IMR-90 (cell line): Measurements from ENCODE around the gene ZAP70. TPM values are rescaled to one million over a fixed set of nuclear protein-coding genes. Genes with fewer than 3 reads are reported as not detected.

Source experiments
- ATAC-seq: fragments of 200-7000 bp; cut with Tn5 transposase; 2 replicates; pipeline ENCODE4 v1.9.1; 2020; ENCODE audit warnings: low read depth, mild to moderate bottlenecking, moderate library complexity
- BruUV-seq: library from RNA; stranded (reverse); fragments of 400-500 nt; replicated peaks from 2 replicates; lab custom pipeline; 2021; lab: Mats Ljungman, UMichigan
- CTCF ChIA-PET: fragments of 300-600 bp; formaldehyde crosslinking; extraction: SDS; loops from one replicate; lab custom pipeline; 2021; ENCODE audit warnings: antibody characterized with exemption; lab: Yijun Ruan, JAX
- POLR2A ChIA-PET: fragments of 300-600 bp; sonication (Branson Sonifier 250); formaldehyde crosslinking; loops from one replicate; lab custom pipeline; 2022; ENCODE audit warnings: antibody characterized with exemption; ENCODE audit not compliant: unreplicated experiment; lab: Charles Lee
- DNase-seq: peaks from one replicate; pipeline ENCODE4 v3.0.0; 2013
- H2AFZ ChIP-seq: replicated peaks from 2 replicates; pipeline ENCODE3; 2013; ENCODE audit warnings: low read length, mild to moderate bottlenecking; ENCODE audit not compliant: poor library complexity
- H2AK5ac ChIP-seq: 2 replicates; pipeline ENCODE4 v1.6.1; 2013; ENCODE audit warnings: low read depth, low read length, inconsistent platforms
- H2AK9ac ChIP-seq: replicated peaks from 2 replicates; pipeline ENCODE3; 2013; ENCODE audit warnings: mild to moderate bottlenecking, low read depth, low read length, moderate library complexity; ENCODE audit not compliant: poor library complexity
- H2BK120ac ChIP-seq: 2 replicates; pipeline ENCODE4 v1.6.1; 2013; ENCODE audit warnings: low read depth, low read length, inconsistent platforms
- H2BK15ac ChIP-seq: 3 replicates; pipeline ENCODE4 v1.6.1; 2013; ENCODE audit warnings: low read depth, low read length, inconsistent platforms
- H2BK20ac ChIP-seq: 2 replicates; pipeline ENCODE4 v1.6.1; 2013; ENCODE audit warnings: low read depth, mild to moderate bottlenecking, inconsistent platforms, low read length, moderate library complexity
- H2BK5ac ChIP-seq: 2 replicates; pipeline ENCODE4 v1.6.1; 2013; ENCODE audit warnings: mild to moderate bottlenecking, low read depth, low read length, inconsistent platforms; ENCODE audit not compliant: poor library complexity, severe bottlenecking
- H3K14ac ChIP-seq: replicated peaks from 2 replicates; pipeline ENCODE4 v1.6.1; 2013; ENCODE audit warnings: low read depth, low read length, inconsistent platforms
- H3K18ac ChIP-seq: 2 replicates; pipeline ENCODE4 v1.6.1; 2013; ENCODE audit warnings: low read depth, low read length, control low read depth
- H3K23ac ChIP-seq: 2 replicates; pipeline ENCODE4 v1.6.1; 2013; ENCODE audit warnings: low read depth, low read length, inconsistent platforms
- H3K27ac ChIP-seq: 2 replicates; pipeline ENCODE4 v1.5.1; 2013; ENCODE audit warnings: mild to moderate bottlenecking, control low read depth, low read length; ENCODE audit not compliant: insufficient read depth
- H3K27me3 ChIP-seq: 2 replicates; pipeline ENCODE4 v1.6.1; 2013; ENCODE audit warnings: low read length; ENCODE audit not compliant: control insufficient read depth, insufficient read depth
- H3K36me3 ChIP-seq: 2 replicates; pipeline ENCODE4 v1.6.1; 2013; ENCODE audit warnings: low read length, mixed read lengths; ENCODE audit not compliant: control insufficient read depth, insufficient read depth
- H3K4ac ChIP-seq: 2 replicates; pipeline ENCODE4 v1.6.1; 2013; ENCODE audit warnings: low read depth, low read length, inconsistent platforms
- H3K4me1 ChIP-seq: 2 replicates; pipeline ENCODE4 v1.6.1; 2013; ENCODE audit warnings: low read length, mixed read lengths; ENCODE audit not compliant: control insufficient read depth, insufficient read depth
- H3K4me2 ChIP-seq: 2 replicates; pipeline ENCODE4 v1.6.1; 2013; ENCODE audit warnings: low read depth, mild to moderate bottlenecking, control low read depth, low read length, moderate library complexity
- H3K4me3 ChIP-seq: 2 replicates; pipeline ENCODE4 v1.5.1; 2013; ENCODE audit warnings: low read depth, mild to moderate bottlenecking, control low read depth, low read length, moderate library complexity; ENCODE audit not compliant: insufficient read depth
- H3K56ac ChIP-seq: 2 replicates; pipeline ENCODE4 v1.6.1; 2013; ENCODE audit warnings: low read length, inconsistent platforms; ENCODE audit not compliant: insufficient read depth; ENCODE audit errors: extremely low read depth
- H3K79me1 ChIP-seq, 2 experiments: 2 replicates each; pipeline ENCODE4 v1.6.1; 2013; ENCODE audit warnings: low read length in 2 of 2, inconsistent platforms in 1 of 2, low read depth in 1 of 2
- H3K9ac ChIP-seq: 2 replicates; pipeline ENCODE4 v1.6.1; 2013; ENCODE audit warnings: low read depth, low read length, control low read depth
- H3K9me1 ChIP-seq: 2 replicates; pipeline ENCODE4 v1.6.1; 2013; ENCODE audit warnings: low read length, inconsistent platforms; ENCODE audit not compliant: insufficient read depth
- H3K9me3 ChIP-seq: 2 replicates; pipeline ENCODE4 v1.6.1; 2013; ENCODE audit warnings: low read length; ENCODE audit not compliant: control insufficient read depth, insufficient read depth
- H4K20me1 ChIP-seq: 2 replicates; pipeline ENCODE4 v1.6.1; 2013; ENCODE audit warnings: low read length, inconsistent platforms; ENCODE audit not compliant: insufficient read depth
- H4K5ac ChIP-seq: 2 replicates; pipeline ENCODE4 v1.6.1; 2013; ENCODE audit warnings: mild to moderate bottlenecking, low read depth, low read length, control low read depth
- H4K8ac ChIP-seq, 2 experiments: 2 replicates each; pipeline ENCODE4 v1.6.1; 2013; ENCODE audit warnings: low read depth in 2 of 2, low read length in 2 of 2, control low read depth in 1 of 2, inconsistent platforms in 1 of 2
- H4K91ac ChIP-seq: 2 replicates; pipeline ENCODE4 v1.6.1; 2013; ENCODE audit warnings: low read depth, low read length, inconsistent platforms; ENCODE audit not compliant: insufficient read depth
- BHLHE40 ChIP-seq: fragments of 150-350 bp; IDR thresholded peaks from 2 replicates; pipeline ENCODE4 v1.6.1; 2016; ENCODE audit warnings: mild to moderate bottlenecking, low read depth, low read length
- CEBPB ChIP-seq: IDR thresholded peaks from 2 replicates; pipeline ENCODE4 v1.6.1; 2012; ENCODE audit warnings: low read depth, low read length, improper control_type of control experiment
- CHD1 ChIP-seq: IDR thresholded peaks from 2 replicates; pipeline ENCODE4 v1.6.1; 2012; ENCODE audit warnings: low read depth, low read length, improper control_type of control experiment
- ELK1 ChIP-seq: fragments of 150-350 bp; IDR thresholded peaks from 2 replicates; pipeline ENCODE4 v1.6.1; 2016; ENCODE audit warnings: low read depth, mild to moderate bottlenecking, low read length, moderate library complexity, borderline replicate concordance
- FOS ChIP-seq: fragments of 150-350 bp; IDR thresholded peaks from 2 replicates; pipeline ENCODE4 v1.6.1; 2016; ENCODE audit warnings: low read depth, low read length
- MAFK ChIP-seq: IDR thresholded peaks from 2 replicates; pipeline ENCODE4 v1.6.1; 2012; ENCODE audit warnings: low read depth, low read length, improper control_type of control experiment
- MAZ ChIP-seq: IDR thresholded peaks from 2 replicates; pipeline ENCODE4 v1.6.1; 2012; ENCODE audit warnings: low read depth, mild to moderate bottlenecking, low read length, improper control_type of control experiment, moderate library complexity, borderline replicate concordance
- MXI1 ChIP-seq: IDR thresholded peaks from 2 replicates; pipeline ENCODE4 v1.6.1; 2012; ENCODE audit warnings: low read depth, mild to moderate bottlenecking, low read length, moderate library complexity, borderline replicate concordance
- NFE2L2 ChIP-seq: fragments of 150-350 bp; IDR thresholded peaks from 2 replicates; pipeline ENCODE4 v1.6.1; 2016; ENCODE audit warnings: low read depth, mild to moderate bottlenecking, low read length
- POLR2A ChIP-seq: IDR thresholded peaks from 2 replicates; pipeline ENCODE4 v1.6.1; 2012; ENCODE audit warnings: mild to moderate bottlenecking, low read depth, low read length
- RAD21 ChIP-seq: IDR thresholded peaks from 2 replicates; pipeline ENCODE4 v1.6.1; 2012; ENCODE audit warnings: low read length, improper control_type of control experiment
- RCOR1 ChIP-seq: IDR thresholded peaks from 2 replicates; pipeline ENCODE4 v1.6.1; 2012; ENCODE audit warnings: mild to moderate bottlenecking, low read length, improper control_type of control experiment; ENCODE audit not compliant: insufficient replicate concordance
- RFX5 ChIP-seq: IDR thresholded peaks from 2 replicates; pipeline ENCODE4 v1.8.0; 2012; ENCODE audit warnings: low read depth, mild to moderate bottlenecking, low read length, moderate library complexity
- SMC3 ChIP-seq: fragments of 150-350 bp; IDR thresholded peaks from 2 replicates; pipeline ENCODE4 v1.6.1; 2016; ENCODE audit warnings: low read depth, mild to moderate bottlenecking, antibody characterized with exemption, low read length, moderate library complexity
- USF2 ChIP-seq: fragments of 150-350 bp; IDR thresholded peaks from 2 replicates; pipeline ENCODE4 v1.6.1; 2017; ENCODE audit warnings: mild to moderate bottlenecking, antibody characterized with exemption, low read length, low read depth
- WGBS, 2 experiments: methylation state at CpG; one replicate each; pipeline versions ENCODE4 v1.1.5 to v1.1.7; 2013; ENCODE audit warnings: missing lambda C conversion rate in 2 of 2; ENCODE audit not compliant: insufficient read length in 1 of 2; ENCODE audit errors: extremely low coverage in 2 of 2; 5-methylcytosine and 5-hydroxymethylcytosine counted together
- dilution Hi-C: fragments of 300-500 bp; cut with HindIII; formaldehyde crosslinking; loops from one replicate; pipeline ENCODE4 v1.14.3; 2018; ENCODE audit warnings: low sequenced_read_pairs; ENCODE audit not compliant: unreplicated experiment
- in situ Hi-C: fragments of 300-500 bp; cut with MboI; formaldehyde crosslinking; loops from 3 replicates; pipeline ENCODE4 v1.14.3; 2019; ENCODE audit warnings: low sequenced_read_pairs, inconsistent platforms, mixed read lengths
- intact Hi-C: fragments of 100-400 bp; cut with micrococcal nuclease; formaldehyde crosslinking; loops from 2 replicates; pipeline ENCODE4 v1.10.0; 2022
- polyA plus RNA-seq, 3 experiments: library from polyadenylated mRNA; depleted of rRNA; stranded (reverse); fragments of >200 nt; gene quantifications; 2 replicates each; pipeline ENCODE4 v1.2.3, GENCODE V29; 2012; ENCODE audit warnings: low replicate concordance in 1 of 3
- total RNA-seq: library from RNA; depleted of rRNA; stranded (reverse); fragments of >200 nt; gene quantifications from 2 replicates; pipeline ENCODE4 v1.2.3, GENCODE V29; 2012
- TF ChIP-seq, protein P1 (sequence below): conservative IDR thresholded peaks from 2 replicates; pipeline ENCODE4 v1.5.1; 2012; ENCODE audit warnings: mild to moderate bottlenecking, low read depth, low read length, improper control_type of control experiment

The ZAP70 gene
- total and polyA plus RNA-seq, 2 of the 4 experiments (the other 2 are of a cell fraction) = under 0.01 to 0.09 TPM

GRCh38 chr2:97733341-97734035, 20.1 kb downstream of the ZAP70 start:
- 69% methylated on average over 5 of the region's 20 CpGs; no CpG with 5 or more reads in 1 of the 2 experiments for WGBS, 2 experiments
- H3K56ac ChIP-seq = no peak overlapping the region

More at GRCh38 chr2:97733341-97734035, 20.1 kb downstream of the ZAP70 start:
- no peaks in the 10 kb centered on the region for H3K79me1 ChIP-seq
- ATAC-seq (no peak), DNase-seq (no peak)
- H3K9me1 ChIP-seq = no peaks in the 10 kb centered on the region
- H2BK20ac ChIP-seq = no peak overlapping the region
- no peak overlapping the region for H2AFZ ChIP-seq
- no peak overlapping the region for H2AK9ac ChIP-seq
- no peak overlapping the region for H3K18ac ChIP-seq
- ChIA-PET POLR2A (no interaction called here), CTCF (no interaction called here)
- no peak overlapping the region for H3K23ac ChIP-seq
- H2BK120ac ChIP-seq = no peak overlapping the region
- no peak overlapping the region for H3K4me3 ChIP-seq
- H2BK15ac ChIP-seq = no peak overlapping the region
- no peaks in the 10 kb centered on the region for H4K20me1 ChIP-seq
- no peak overlapping the region for H3K14ac ChIP-seq
- H4K8ac ChIP-seq = no peak overlapping the region
- BruUV-seq = no TSS peak
- no peak overlapping the region for H3K4me2 ChIP-seq
- H3K27me3 ChIP-seq = no peaks in the 10 kb centered on the region; the same call in 1 of the 2 replicates
- dilution Hi-C loops (no loop called here), intact Hi-C loops (no loop called here), in situ Hi-C loops (no loop called here)
- no peak for TF ChIP-seq CEBPB
- TF ChIP-seq NFE2L2 = no peak
- no peak for TF ChIP-seq RAD21
- TF ChIP-seq RCOR1 = no peak
- no peak for TF ChIP-seq MAFK
- TF ChIP-seq, protein P1, sequence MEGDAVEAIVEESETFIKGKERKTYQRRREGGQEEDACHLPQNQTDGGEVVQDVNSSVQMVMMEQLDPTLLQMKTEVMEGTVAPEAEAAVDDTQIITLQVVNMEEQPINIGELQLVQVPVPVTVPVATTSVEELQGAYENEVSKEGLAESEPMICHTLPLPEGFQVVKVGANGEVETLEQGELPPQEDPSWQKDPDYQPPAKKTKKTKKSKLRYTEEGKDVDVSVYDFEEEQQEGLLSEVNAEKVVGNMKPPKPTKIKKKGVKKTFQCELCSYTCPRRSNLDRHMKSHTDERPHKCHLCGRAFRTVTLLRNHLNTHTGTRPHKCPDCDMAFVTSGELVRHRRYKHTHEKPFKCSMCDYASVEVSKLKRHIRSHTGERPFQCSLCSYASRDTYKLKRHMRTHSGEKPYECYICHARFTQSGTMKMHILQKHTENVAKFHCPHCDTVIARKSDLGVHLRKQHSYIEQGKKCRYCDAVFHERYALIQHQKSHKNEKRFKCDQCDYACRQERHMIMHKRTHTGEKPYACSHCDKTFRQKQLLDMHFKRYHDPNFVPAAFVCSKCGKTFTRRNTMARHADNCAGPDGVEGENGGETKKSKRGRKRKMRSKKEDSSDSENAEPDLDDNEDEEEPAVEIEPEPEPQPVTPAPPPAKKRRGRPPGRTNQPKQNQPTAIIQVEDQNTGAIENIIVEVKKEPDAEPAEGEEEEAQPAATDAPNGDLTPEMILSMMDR = no peak
- no peak for TF ChIP-seq CHD1
- no peak for TF ChIP-seq USF2
- TF ChIP-seq ELK1 = no peak
- TF ChIP-seq RFX5 = no peak
- no peak for TF ChIP-seq POLR2A
- no peak for TF ChIP-seq MAZ
- no peak for TF ChIP-seq MXI1
- no peak for TF ChIP-seq SMC3
- no peak for TF ChIP-seq FOS
- TF ChIP-seq BHLHE40 = no peak
- H3K4me1 ChIP-seq = no peaks in the 10 kb centered on the region
- no peaks in the 10 kb centered on the region for H3K36me3 ChIP-seq
- H3K4ac ChIP-seq = no peak overlapping the region
- H2BK5ac ChIP-seq = no peak overlapping the region
- no peak overlapping the region for H2AK5ac ChIP-seq
- H3K9ac ChIP-seq = no peak overlapping the region
- no peak overlapping the region for H3K27ac ChIP-seq
- H4K5ac ChIP-seq = no peak overlapping the region
- H3K9me3 ChIP-seq = peaks cover 4% of the 10 kb centered on the region; the same call in 1 of the 2 replicates
- no peak overlapping the region for H4K91ac ChIP-seq
